Measurements from ENCODE around the gene SLC25A26.
"Not testable (repeated sequence)": the region's sequence is repeated elsewhere in the genome, so short reads cannot be mapped to it uniquely, and the experiment has no call there.

Gene SLC25A26

GRCh38 chr3:66414846-66415245 is 194.0 kb downstream of the SLC25A26 start:
- no peak for TF ChIP-seq CTCF (IDR thresholded peaks at IDR 0.05; ENCODE audit: low read depth, low read length, missing control alignments)
- no peak for DNase-seq
- H3K27me3 ChIP-seq (replicated peaks): no peaks in the 10 kb centered on the region
- H3K36me3 ChIP-seq (replicated peaks): peaks cover 11% of the 10 kb centered on the region
- in situ Hi-C loops (cut with HindIII; ENCODE audit: low pct_ligation_motif_present, low sequenced_read_pairs): no loop called here
- no peak overlapping the region for H3K27ac ChIP-seq
- H3K4me3 ChIP-seq (ENCODE audit: low read depth, low read length): no peak overlapping the region

DNA sequence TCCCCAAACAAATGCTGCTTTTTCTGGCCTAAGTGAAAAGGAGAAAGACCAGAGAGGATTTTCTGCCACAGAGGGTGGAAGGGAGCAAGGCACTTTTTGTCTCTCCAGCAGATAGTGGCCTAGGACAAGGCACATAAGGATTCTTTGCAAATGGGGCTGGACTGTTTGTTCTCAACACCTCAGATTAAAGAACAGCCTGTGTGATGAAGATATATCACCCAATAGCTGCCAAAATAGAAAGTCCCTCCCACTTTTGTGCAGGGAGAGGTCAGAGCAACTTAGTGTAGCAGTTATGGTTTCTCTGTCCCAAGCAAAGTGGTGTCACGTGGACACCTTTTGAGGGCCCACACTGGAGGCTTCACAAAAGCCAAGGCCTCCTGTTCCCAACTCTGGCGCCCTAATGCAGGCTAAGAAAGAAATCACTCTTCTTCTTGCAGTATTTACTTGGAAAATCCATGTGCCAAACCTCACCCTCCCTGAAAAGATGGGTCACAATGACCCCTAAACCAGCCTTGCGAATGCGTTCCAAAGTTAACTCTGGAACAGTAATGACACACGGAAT is 195.1 kb downstream of the SLC25A26 start:
- Histone ChIP-seq H3K36me3 (replicated peaks) (peaks cover 7% of the 10 kb centered on the region), H3K27me3 (replicated peaks) (no peaks in the 10 kb centered on the region), H3K4me3 (ENCODE audit: low read depth, low read length) (no peak overlapping the region), H3K27ac (no peak overlapping the region)
- DNase-seq: no peak
- no peak for TF ChIP-seq CTCF (IDR thresholded peaks at IDR 0.05; ENCODE audit: low read depth, low read length, missing control alignments)
- in situ Hi-C loops (cut with HindIII; ENCODE audit: low pct_ligation_motif_present, low sequenced_read_pairs): no loop called here

GRCh38 chr3:66416556-66417304 is 195.9 kb downstream of the SLC25A26 start:
- H3K27me3 ChIP-seq (replicated peaks): no peaks in the 10 kb centered on the region
- no peak for TF ChIP-seq CTCF (IDR thresholded peaks at IDR 0.05; ENCODE audit: low read depth, low read length, missing control alignments)
- in situ Hi-C loops (cut with HindIII; ENCODE audit: low pct_ligation_motif_present, low sequenced_read_pairs): no loop called here
- H3K27ac ChIP-seq: no peak overlapping the region
- peaks cover 7% of the 10 kb centered on the region for H3K36me3 ChIP-seq (replicated peaks)
- no peak for DNase-seq
- no peak overlapping the region for H3K4me3 ChIP-seq (ENCODE audit: low read depth, low read length)

GRCh38 chr3:66418475-66418931 is 197.7 kb downstream of the SLC25A26 start:
- no peak overlapping the region for H3K4me3 ChIP-seq (ENCODE audit: low read depth, low read length)
- in situ Hi-C loops (cut with HindIII; ENCODE audit: low pct_ligation_motif_present, low sequenced_read_pairs): no loop called here
- H3K27ac ChIP-seq: no peak overlapping the region
- no peaks in the 10 kb centered on the region for H3K27me3 ChIP-seq (replicated peaks)
- no peak for DNase-seq
- no peaks in the 10 kb centered on the region for H3K36me3 ChIP-seq (replicated peaks)
- no peak for TF ChIP-seq CTCF (IDR thresholded peaks at IDR 0.05; ENCODE audit: low read depth, low read length, missing control alignments)

- no peak overlapping the region for H3K27ac ChIP-seq
- no peak for TF ChIP-seq CTCF (IDR thresholded peaks at IDR 0.05; ENCODE audit: low read depth, low read length, missing control alignments)
- H3K27me3 ChIP-seq (replicated peaks): no peaks in the 10 kb centered on the region
- DNase-seq: no peak
- in situ Hi-C loops (cut with HindIII; ENCODE audit: low pct_ligation_motif_present, low sequenced_read_pairs): no loop called here
- H3K36me3 ChIP-seq (replicated peaks): no peaks in the 10 kb centered on the region
- H3K4me3 ChIP-seq (ENCODE audit: low read depth, low read length): no peak overlapping the region
Observed at GRCh38 chr3:66419036-66419435, 198.2 kb downstream of the SLC25A26 start.

DNA sequence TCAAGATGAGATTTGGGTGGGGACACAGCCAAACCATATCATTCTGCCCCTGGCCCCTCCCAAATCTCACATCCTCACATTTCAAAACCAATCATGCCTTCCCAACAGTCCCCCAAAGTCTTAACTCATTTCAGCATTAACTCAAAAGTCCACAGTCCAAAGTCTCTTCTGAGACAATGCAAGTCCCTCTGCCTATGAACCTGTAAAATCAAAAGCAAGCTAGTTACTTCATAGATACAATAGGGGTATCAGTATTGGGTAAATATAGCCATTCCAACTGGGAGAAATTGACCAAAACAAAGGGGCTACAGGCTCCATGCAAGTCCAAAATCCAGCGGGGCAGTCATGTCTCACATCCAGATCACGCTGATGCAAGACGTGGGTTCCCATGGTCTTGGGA is 200.3 kb downstream of the SLC25A26 start:
- in situ Hi-C loops (cut with HindIII; ENCODE audit: low pct_ligation_motif_present, low sequenced_read_pairs); H3K27ac ChIP-seq; H3K36me3 ChIP-seq (replicated peaks); H3K27me3 ChIP-seq (replicated peaks); DNase-seq; H3K4me3 ChIP-seq (ENCODE audit: low read depth, low read length): not testable (repeated sequence)

DNA sequence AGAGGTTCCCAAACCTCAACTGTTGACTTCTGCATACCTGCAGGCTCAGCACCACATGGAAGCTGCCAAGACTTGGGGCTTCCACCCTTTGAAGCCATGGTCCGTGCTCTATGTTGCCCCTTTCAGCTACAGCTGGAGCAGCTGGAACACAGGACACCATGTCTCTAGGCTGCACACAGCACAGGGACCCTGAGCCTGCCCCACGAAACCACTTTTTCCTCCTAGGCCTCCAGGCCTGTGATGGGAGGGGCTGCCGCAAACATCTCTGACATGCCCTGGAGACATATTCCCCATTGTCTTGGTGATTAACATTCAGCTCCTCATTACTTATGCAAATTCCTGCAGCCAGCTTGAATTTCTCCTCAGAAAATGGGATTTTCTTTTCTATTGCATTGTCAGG is 201.1 kb downstream of the SLC25A26 start:
- in situ Hi-C loops (cut with HindIII; ENCODE audit: low pct_ligation_motif_present, low sequenced_read_pairs); H3K4me3 ChIP-seq (ENCODE audit: low read depth, low read length); H3K27me3 ChIP-seq (replicated peaks); H3K27ac ChIP-seq; H3K36me3 ChIP-seq (replicated peaks); DNase-seq: not testable (repeated sequence)
